Renal cortical epithelial cell (primary cell): Measurements from ENCODE around the gene SPSB4. TPM values are rescaled to one million over a fixed set of nuclear protein-coding genes. Genes with fewer than 3 reads are reported as not detected.
"Not testable (repeated sequence)": the region's sequence is repeated elsewhere in the genome, so short reads cannot be mapped to it uniquely, and the experiment has no call there.

Experiments used
- DNase-seq: peaks from one replicate; pipeline ENCODE4 v3.0.0-alpha.2; 2011; ENCODE audit warnings: low read depth
- total RNA-seq: library from RNA; depleted of rRNA; stranded (reverse); fragments of >200 nt; gene quantifications from 2 replicates; pipeline ENCODE4 v1.2.3, GENCODE V29; 2014

The SPSB4 gene
- total RNA-seq, 1 donor from 2014 or later, result not detected

- peak; percentile 94 for DNase-seq
These were observed 64.8 kb downstream of the SPSB4 start for GRCh38 chr3:141115789-141116541.

- DNase-seq, result no peak
These were observed 65.6 kb downstream of the SPSB4 start for GRCh38 chr3:141116721-141117120.

- not testable (repeated sequence) for DNase-seq
These were observed 66.8 kb downstream of the SPSB4 start for GRCh38 chr3:141117982-141118381.

- no peak for DNase-seq
These were observed 71.4 kb downstream of the SPSB4 start for GRCh38 chr3:141122455-141123030.

- no peak for DNase-seq
These were observed 72.7 kb downstream of the SPSB4 start for GRCh38 chr3:141123677-141124410.

GRCh38 chr3:141124715-141125114 is 73.6 kb downstream of the SPSB4 start:
- no peak for DNase-seq

DNA sequence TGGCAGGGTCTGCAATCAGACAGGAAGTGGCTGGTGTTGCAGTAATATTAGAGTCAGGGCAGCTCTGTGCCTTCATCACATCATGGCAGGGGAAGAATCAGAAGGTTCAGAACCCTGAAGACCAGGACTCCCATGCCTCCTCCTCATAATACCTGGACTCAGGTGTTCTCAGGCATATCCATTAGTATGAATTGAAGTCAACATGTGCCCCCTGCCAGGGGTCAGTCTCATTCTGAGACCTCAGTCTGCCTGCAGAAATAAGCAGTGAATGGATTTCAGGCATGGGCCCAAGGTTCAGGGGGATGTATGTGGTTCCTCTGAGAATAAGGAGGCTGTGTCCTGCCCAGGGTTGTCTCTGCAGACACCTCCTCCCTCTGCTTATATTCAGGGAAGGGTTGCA is 74.2 kb downstream of the SPSB4 start:
- DNase-seq, result no peak

GRCh38 chr3:141126661-141127343 is 75.7 kb downstream of the SPSB4 start:
- DNase-seq, result no peak

- no peak for DNase-seq
These were observed 76.4 kb downstream of the SPSB4 start for GRCh38 chr3:141127344-141128125.

DNA sequence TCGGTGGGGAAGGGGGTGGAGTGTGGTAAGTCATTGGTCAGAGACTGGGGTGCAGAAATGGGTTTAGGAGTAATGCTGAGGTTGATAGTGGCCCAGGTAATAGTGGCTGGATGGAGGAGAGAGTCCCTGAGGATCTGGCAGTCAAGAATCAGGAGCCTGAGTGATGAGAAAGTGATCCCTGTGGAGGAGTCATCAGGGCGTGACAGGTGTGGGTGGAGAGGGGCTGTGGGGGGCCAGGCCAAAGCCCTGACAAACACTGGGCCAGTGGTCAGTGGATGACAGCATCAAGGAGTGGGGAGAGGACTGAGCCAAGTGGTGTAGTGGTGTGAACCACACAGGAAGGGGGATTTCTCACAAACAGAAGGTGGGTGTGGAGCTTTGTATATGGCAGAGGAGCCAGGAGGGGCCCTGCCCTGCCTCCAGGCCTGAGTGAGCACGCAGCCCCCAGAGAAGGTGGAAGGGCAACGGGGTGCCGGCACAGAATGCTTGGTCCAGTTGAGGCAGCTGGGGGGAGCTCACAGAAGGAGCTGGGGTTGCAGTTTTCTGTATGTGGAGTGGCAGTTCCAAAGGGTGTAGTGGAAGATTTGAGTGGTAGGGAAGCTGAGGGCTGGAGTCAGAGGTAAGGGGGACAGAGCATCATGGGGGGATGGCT is 77.1 kb downstream of the SPSB4 start:
- no peak for DNase-seq

DNA sequence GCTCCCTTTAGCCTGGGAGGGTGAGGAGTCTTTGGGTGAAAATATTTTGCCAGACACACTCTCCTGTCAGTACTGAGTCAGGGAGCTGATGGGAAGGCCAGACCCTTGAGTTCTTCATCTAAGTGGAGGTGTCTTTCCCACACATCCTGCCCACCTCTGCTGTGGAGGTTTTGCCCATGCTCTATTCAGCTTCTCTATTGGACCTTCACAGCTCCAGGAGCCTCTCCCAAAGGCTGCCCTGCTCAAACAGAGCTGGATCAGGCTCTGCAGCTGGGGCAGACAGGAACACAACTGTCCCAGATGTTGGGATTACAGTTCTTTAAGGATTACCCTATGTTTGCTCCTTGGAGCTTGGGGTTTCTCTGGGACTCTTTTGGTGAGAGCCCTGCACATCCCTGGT is 77.9 kb downstream of the SPSB4 start:
- DNase-seq, result no peak

GRCh38 chr3:141129541-141130011 is 78.4 kb downstream of the SPSB4 start:
- no peak for DNase-seq

GRCh38 chr3:141143517-141143916 is 92.4 kb downstream of the SPSB4 start:
- DNase-seq, result no peak

DNA sequence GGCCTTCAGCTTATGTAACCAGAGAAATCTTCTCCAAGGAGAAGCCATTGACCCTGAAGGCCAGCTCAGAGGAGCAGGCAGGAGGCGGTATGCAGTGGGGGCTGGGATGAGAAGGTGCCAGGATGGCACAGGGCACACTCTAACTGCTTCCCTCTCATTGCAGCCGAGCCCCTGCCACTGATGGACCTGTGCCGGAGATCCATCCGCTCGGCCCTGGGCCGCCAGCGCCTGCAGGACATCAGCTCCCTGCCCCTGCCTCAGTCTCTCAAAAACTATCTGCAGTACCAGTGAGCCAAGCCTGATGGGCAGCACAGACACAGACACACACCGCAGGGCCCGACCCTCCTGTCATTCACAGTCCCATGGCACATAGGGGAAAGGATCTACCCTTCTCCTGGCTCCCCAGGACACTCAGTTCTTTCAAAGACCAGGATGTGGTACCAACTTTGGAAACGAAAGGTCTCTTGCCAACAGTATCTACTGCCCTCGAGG is 95.9 kb downstream of the SPSB4 start:
- no peak for DNase-seq

GRCh38 chr3:141147657-141148056 is 96.5 kb downstream of the SPSB4 start:
- no peak for DNase-seq

DNA sequence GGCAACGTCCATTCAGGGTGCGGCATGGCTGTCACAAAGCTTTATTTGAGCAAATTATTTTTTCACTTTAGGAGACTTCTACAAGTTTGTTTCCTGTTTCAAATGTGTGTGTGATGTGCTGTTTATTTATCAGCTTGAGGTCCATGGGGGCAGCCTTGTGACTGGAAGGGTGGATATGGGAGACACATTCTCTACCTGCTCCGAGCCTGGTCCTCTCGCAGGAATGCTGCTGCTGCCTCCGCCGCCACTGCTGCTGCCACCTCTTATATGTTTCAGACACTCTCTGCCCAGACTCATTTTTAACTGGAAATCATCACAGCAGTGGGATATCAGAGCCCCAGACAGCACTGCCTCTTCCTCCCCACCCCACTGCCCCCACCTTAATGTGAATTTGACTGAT is 97.0 kb downstream of the SPSB4 start:
- DNase-seq, result no peak

GRCh38 chr3:141148770-141149169 is 97.6 kb downstream of the SPSB4 start:
- DNase-seq, result no peak

- no peak for DNase-seq
These were observed 99.1 kb downstream of the SPSB4 start for GRCh38 chr3:141150081-141150830.

GRCh38 chr3:141150931-141151330 is 99.8 kb downstream of the SPSB4 start:
- DNase-seq, result no peak

DNA sequence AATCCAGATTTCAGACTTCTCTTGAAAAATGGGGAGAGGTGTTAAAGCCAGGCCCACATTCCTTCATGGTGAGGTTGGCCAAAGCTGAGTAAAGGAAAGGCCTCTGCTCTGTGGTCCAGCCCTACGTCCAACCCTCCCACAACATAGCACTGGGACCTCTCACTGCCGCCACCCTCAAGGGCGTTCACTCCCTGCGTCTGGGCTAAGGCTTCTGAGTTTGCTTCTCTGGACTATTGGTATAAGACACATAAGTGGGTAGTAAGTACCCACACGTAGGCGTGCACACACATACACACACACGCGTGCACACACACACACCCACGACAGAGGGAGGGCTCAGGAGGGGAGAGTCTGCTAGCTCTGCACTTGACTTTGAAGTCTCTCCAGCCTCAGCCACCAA is 100.3 kb downstream of the SPSB4 start:
- DNase-seq, result no peak
